HepG2 (cell line): ENCODE results near the gene STN1. TPM values are rescaled to one million over a fixed set of nuclear protein-coding genes. Genes with fewer than 3 reads are reported as not detected.

Experiments used
- ATF7-NPFF ChIP-seq: sonication (generic); formaldehyde crosslinking; IDR thresholded peaks from 2 replicates; pipeline ENCODE4 v1.8.1; 2023; ENCODE audit warnings: mild to moderate bottlenecking, low read depth, missing genetic modification reagents, moderate library complexity
- CEBPZ ChIP-seq: IDR thresholded peaks from 2 replicates; pipeline ENCODE4 v1.6.1; 2012; ENCODE audit warnings: low read length, improper control_type of control experiment
- EED ChIP-seq: sonication (generic); formaldehyde crosslinking; IDR thresholded peaks from 2 replicates; pipeline ENCODE4 v1.5.0; 2020; ENCODE audit warnings: mild to moderate bottlenecking, missing genetic modification reagents
- HHEX ChIP-seq: IDR thresholded peaks from 2 replicates; pipeline ENCODE4 v1.6.1; 2016; ENCODE audit warnings: control low read depth
- HMG20B ChIP-seq: conservative IDR thresholded peaks from 2 replicates; pipeline ENCODE4 v1.6.1; 2016; ENCODE audit warnings: missing genetic modification reagents, missing compliant biosample characterization
- HMGA1 ChIP-seq: sonication (generic); formaldehyde crosslinking; conservative IDR thresholded peaks from 2 replicates; pipeline ENCODE4 v1.4.0; 2020; ENCODE audit warnings: missing genetic modification reagents
- HOMEZ ChIP-seq: IDR thresholded peaks from 2 replicates; pipeline ENCODE4 v1.6.1; 2016; ENCODE audit warnings: low read depth
- HOXD1 ChIP-seq: sonication (generic); formaldehyde crosslinking; IDR thresholded peaks from 2 replicates; pipeline ENCODE4 v1.5.0; 2020; ENCODE audit warnings: missing genetic modification reagents
- MAFF ChIP-seq: IDR thresholded peaks from 2 replicates; pipeline ENCODE4 v1.6.1; 2011; ENCODE audit warnings: low read depth, low read length, improper control_type of control experiment
- MAFK ChIP-seq, 2 experiments: IDR thresholded peaks in 1 of 2; conservative IDR thresholded peaks in 1 of 2; 2 replicates each; pipeline ENCODE4 v1.6.1; 2011; ENCODE audit warnings: improper control_type of control experiment in 2 of 2, low read length in 2 of 2
- MAZ ChIP-seq, 2 experiments: sonication (generic) in 1 of 2; formaldehyde crosslinking in 1 of 2; IDR thresholded peaks; 2 replicates each; pipeline versions ENCODE4 v1.5.0 to v1.6.1; 2012 to 2020; ENCODE audit warnings: low read depth in 2 of 2, mild to moderate bottlenecking in 2 of 2, borderline replicate concordance in 1 of 2, improper control_type of control experiment in 1 of 2, low read length in 1 of 2, missing genetic modification reagents in 1 of 2, moderate library complexity in 1 of 2
- SMAD3 ChIP-seq: sonication (generic); formaldehyde crosslinking; IDR thresholded peaks from 2 replicates; pipeline ENCODE4 v1.4.0; 2020; ENCODE audit warnings: missing genetic modification reagents
- SNAI1 ChIP-seq: sonication (generic); formaldehyde crosslinking; IDR thresholded peaks from 2 replicates; pipeline ENCODE4 v1.5.0; 2020; ENCODE audit warnings: mild to moderate bottlenecking, missing genetic modification reagents, borderline replicate concordance
- TFAP4 ChIP-seq: sonication (generic); IDR thresholded peaks from 2 replicates; pipeline ENCODE4 v1.6.1; 2016; ENCODE audit warnings: low read depth, borderline replicate concordance
- ZBTB33 ChIP-seq: sonication (generic); formaldehyde crosslinking; IDR thresholded peaks from 2 replicates; pipeline ENCODE4 v1.4.0; 2020; ENCODE audit warnings: missing genetic modification reagents
- ZC3H13 ChIP-seq: sonication (generic); formaldehyde crosslinking; IDR thresholded peaks from 2 replicates; pipeline ENCODE4 v1.8.1; 2023; ENCODE audit warnings: mild to moderate bottlenecking, missing genetic modification reagents, moderate library complexity
- ZFP41 ChIP-seq: sonication (generic); formaldehyde crosslinking; IDR thresholded peaks from 2 replicates; pipeline ENCODE4 v1.4.0; 2020; ENCODE audit warnings: mild to moderate bottlenecking, missing genetic modification reagents, borderline replicate concordance
- ZNF547 ChIP-seq: sonication (generic); formaldehyde crosslinking; IDR thresholded peaks from 2 replicates; pipeline ENCODE4 v1.5.1; 2020; ENCODE audit warnings: mild to moderate bottlenecking, missing genetic modification reagents
- ZNF563 ChIP-seq: sonication (generic); formaldehyde crosslinking; IDR thresholded peaks from 2 replicates; pipeline ENCODE4 v1.8.0; 2022; ENCODE audit warnings: mild to moderate bottlenecking, moderate library complexity, missing genetic modification reagents
- ZNF619 ChIP-seq: sonication (generic); formaldehyde crosslinking; IDR thresholded peaks from 2 replicates; pipeline ENCODE4 v1.4.0; 2020; ENCODE audit warnings: mild to moderate bottlenecking, missing genetic modification reagents
- ZNF781 ChIP-seq: sonication (generic); formaldehyde crosslinking; IDR thresholded peaks from 2 replicates; pipeline ENCODE4 v1.5.1; 2020; ENCODE audit warnings: borderline replicate concordance, mild to moderate bottlenecking, missing genetic modification reagents; ENCODE audit errors: not compliant biosample characterization
- polyA plus RNA-seq, 8 experiments: library from polyadenylated mRNA; depleted of rRNA in 3 of 8; stranded (reverse) in 7 of 8; unstranded in 1 of 8; fragments of >200 nt; fragmentation: Illumina TruSeq in 4 of 8; extraction: Trizol in 4 of 8; gene quantifications; 2 replicates each; pipeline versions ENCODE4 v1.2.1 to v1.2.3, GENCODE V29; 2011 to 2016; ENCODE audit warnings: low read depth in 4 of 8, missing spikeins in 1 of 8, mixed read lengths in 1 of 8; ENCODE audit not compliant: insufficient read depth in 1 of 8
- total RNA-seq, 5 experiments: library from RNA; depleted of rRNA; stranded (reverse); fragments of >200 nt; fragmentation: Illumina TruSeq; extraction: Trizol; gene quantifications; 2 replicates each; pipeline ENCODE4 v1.2.3, GENCODE V29; 2016; ENCODE audit warnings: low read depth in 1 of 5

STN1 gene
- total and polyA plus RNA-seq, 2 of the 13 experiments (the other 11 are each of a cell fraction or from before 2014, with no cell fraction given): 17.6 to 22.7 TPM

- 0 out of 2 replicates have a peak, but pooled peaks have one; percentile 9 for TF ChIP-seq HOMEZ (CRISPR knock-in tag)
- 0 out of 2 replicates have a peak, but pooled peaks have one; percentile 72 for TF ChIP-seq SMAD3 (CRISPR knock-in tag)
- TF ChIP-seq ZC3H13 (CRISPR knock-in tag): no peak
- peak; percentile 26; the same call in 1 of the 2 replicates for TF ChIP-seq TFAP4
- no peak for TF ChIP-seq ZFP41 (CRISPR knock-in tag)
- TF ChIP-seq ZNF547: no peak
- no peak for TF ChIP-seq HMGA1 (CRISPR knock-in tag)
- TF ChIP-seq ZBTB33 (CRISPR knock-in tag): no peak
- TF ChIP-seq ZNF781 (CRISPR knock-in tag): peak; percentile 80
- TF ChIP-seq ZNF619 (CRISPR knock-in tag): peak; percentile 70; the same call in 1 of the 2 replicates
- TF ChIP-seq MAZ (IDR thresholded peaks at IDR 0.05; ENCODE audit: borderline replicate concordance, low read depth, low read length): no peak
- TF ChIP-seq MAZ (CRISPR knock-in tag; IDR thresholded peaks at IDR 0.05; ENCODE audit: low read depth): no peak; the same call in 1 of the 2 replicates
- no peak for TF ChIP-seq HOXD1
- no peak for TF ChIP-seq ATF7-NPFF (CRISPR knock-in tag)
- TF ChIP-seq MAFF: no peak
- TF ChIP-seq SNAI1 (CRISPR knock-in tag): no peak
- TF ChIP-seq HHEX (CRISPR knock-in tag): no peak
- no peak for TF ChIP-seq HMG20B (CRISPR knock-in tag)
- no peak for TF ChIP-seq ZNF563 (CRISPR knock-in tag)
- TF ChIP-seq EED (CRISPR knock-in tag): no peak
- no peak for TF ChIP-seq MAFK (conservative IDR thresholded peaks at IDR 0.05 in 1 of 2, IDR thresholded peaks at IDR 0.05 in 1 of 2; ENCODE audit: low read length in 2 of 2)
- no peak for TF ChIP-seq CEBPZ
Measured at GRCh38 chr10:103855852-103856796, 61.9 kb downstream of the STN1 start (continued).
